HFFc6 (cell line): Measurements from ENCODE around the gene TRPM4. TPM values are rescaled to one million over a fixed set of nuclear protein-coding genes. Genes with fewer than 3 reads are reported as not detected.
"Not testable (repeated sequence)": the region's sequence is repeated elsewhere in the genome, so short reads cannot be mapped to it uniquely, and the experiment has no call there.

Experiments used
- DNase-seq: peaks from one replicate; pipeline ENCODE4 v3.0.0-alpha.2; 2018
- H3K27ac Mint-ChIP-seq: 2 replicates; pipeline ENCODE4 v1.8.0; 2020; ENCODE audit warnings: mild to moderate bottlenecking, mixed read lengths
- H3K27me3 Mint-ChIP-seq: 2 replicates; pipeline ENCODE4 v1.8.0; 2021; ENCODE audit warnings: mild to moderate bottlenecking, moderate library complexity, mixed read lengths; ENCODE audit not compliant: insufficient read depth
- H3K36me3 Mint-ChIP-seq: 2 replicates; pipeline ENCODE4 v1.8.0; 2021; ENCODE audit warnings: low read depth, mixed read lengths
- H3K4me1 Mint-ChIP-seq: 2 replicates; pipeline ENCODE4 v1.8.0; 2020; ENCODE audit warnings: low read depth, mixed read lengths
- H3K4me3 Mint-ChIP-seq: 2 replicates; pipeline ENCODE4 v1.8.0; 2020; ENCODE audit warnings: mild to moderate bottlenecking, moderate library complexity, mixed read lengths
- H3K9me3 Mint-ChIP-seq: 2 replicates; pipeline ENCODE4 v1.8.0; 2020; ENCODE audit warnings: mild to moderate bottlenecking, mixed read lengths
- total RNA-seq, 6 experiments: library from RNA; stranded (reverse); fragmentation: NEBNext Ultra II Directional; extraction: Animal tissue kit (Norgen Biotek cat#: 25700); gene quantifications; 2 replicates in 1 of 6; 3 replicates in 5 of 6; pipeline ENCODE4 v1.2.3, GENCODE V29; 2021
- TF ChIP-seq, protein P1 (sequence below): fragments of 200-600 bp; sonication (generic); IDR thresholded peaks from 2 replicates; pipeline ENCODE4 v1.5.0; 2021; ENCODE audit warnings: antibody characterized with exemption, mild to moderate bottlenecking

Gene TRPM4
- total RNA-seq, 6 experiments from 2014 or later = 25.5 to 32.5 (median 30.5) TPM

GRCh38 chr19:49216071-49216470 is 58.5 kb downstream of the TRPM4 start:
- H3K9me3 Mint-ChIP-seq = no peaks in the 10 kb centered on the region
- peaks cover 4% of the 10 kb centered on the region; the same call in 1 of the 2 replicates for H3K36me3 Mint-ChIP-seq
- H3K4me1 Mint-ChIP-seq = no peaks in the 10 kb centered on the region
- H3K4me3 Mint-ChIP-seq = no peak overlapping the region
- H3K27me3 Mint-ChIP-seq = peaks cover 10% of the 10 kb centered on the region
- DNase-seq = no peak
- TF ChIP-seq, protein P1, sequence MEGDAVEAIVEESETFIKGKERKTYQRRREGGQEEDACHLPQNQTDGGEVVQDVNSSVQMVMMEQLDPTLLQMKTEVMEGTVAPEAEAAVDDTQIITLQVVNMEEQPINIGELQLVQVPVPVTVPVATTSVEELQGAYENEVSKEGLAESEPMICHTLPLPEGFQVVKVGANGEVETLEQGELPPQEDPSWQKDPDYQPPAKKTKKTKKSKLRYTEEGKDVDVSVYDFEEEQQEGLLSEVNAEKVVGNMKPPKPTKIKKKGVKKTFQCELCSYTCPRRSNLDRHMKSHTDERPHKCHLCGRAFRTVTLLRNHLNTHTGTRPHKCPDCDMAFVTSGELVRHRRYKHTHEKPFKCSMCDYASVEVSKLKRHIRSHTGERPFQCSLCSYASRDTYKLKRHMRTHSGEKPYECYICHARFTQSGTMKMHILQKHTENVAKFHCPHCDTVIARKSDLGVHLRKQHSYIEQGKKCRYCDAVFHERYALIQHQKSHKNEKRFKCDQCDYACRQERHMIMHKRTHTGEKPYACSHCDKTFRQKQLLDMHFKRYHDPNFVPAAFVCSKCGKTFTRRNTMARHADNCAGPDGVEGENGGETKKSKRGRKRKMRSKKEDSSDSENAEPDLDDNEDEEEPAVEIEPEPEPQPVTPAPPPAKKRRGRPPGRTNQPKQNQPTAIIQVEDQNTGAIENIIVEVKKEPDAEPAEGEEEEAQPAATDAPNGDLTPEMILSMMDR = no peak
- H3K27ac Mint-ChIP-seq = no peak overlapping the region

DNA sequence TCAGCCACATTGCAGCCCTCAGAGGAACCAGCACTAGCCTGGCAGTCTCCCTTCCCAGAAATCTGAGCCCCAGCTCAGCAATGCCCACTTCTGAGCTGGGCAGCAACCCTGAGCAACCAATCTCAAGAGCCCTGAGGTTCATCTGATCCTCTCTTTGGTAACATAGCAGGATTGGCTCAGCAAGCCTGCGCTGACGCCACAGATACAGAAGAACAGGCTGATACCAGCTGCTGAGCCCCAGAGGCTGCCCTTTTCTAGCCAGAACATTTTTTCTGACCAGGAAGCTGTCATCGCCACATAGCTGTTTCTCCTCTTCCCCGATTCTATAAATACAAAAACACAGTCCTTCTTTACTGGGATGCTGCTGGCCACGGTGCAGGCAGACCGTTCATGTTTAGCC is 59.8 kb downstream of the TRPM4 start:
- Mint-ChIP-seq H3K9me3 (no peaks in the 10 kb centered on the region), H3K27me3 (peaks cover 10% of the 10 kb centered on the region), H3K4me1 (no peaks in the 10 kb centered on the region), H3K4me3 (no peak overlapping the region), H3K27ac (no peak overlapping the region), H3K36me3 (no peaks in the 10 kb centered on the region; the same call in 1 of the 2 replicates)
- TF ChIP-seq, protein P1 = no peak
- DNase-seq = peak; percentile 15

DNA sequence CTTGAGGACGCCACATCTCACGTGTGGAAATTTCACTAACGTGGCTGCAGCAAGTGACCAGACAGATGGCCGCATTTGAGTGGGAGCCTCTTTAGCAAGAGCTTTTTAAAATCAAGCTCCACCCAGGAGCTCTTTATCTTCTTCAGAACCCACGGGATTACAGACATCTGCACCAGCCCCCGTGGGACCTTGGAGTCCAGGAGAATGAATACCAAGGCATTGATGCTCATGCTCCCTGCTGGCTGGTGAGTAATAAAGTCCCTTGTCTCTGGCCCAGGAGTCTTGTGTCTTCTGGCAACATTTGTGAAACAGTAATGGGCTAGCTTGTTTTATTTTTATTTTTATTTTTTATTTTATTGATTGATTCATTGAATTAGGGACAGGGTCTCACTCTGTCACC is 64.4 kb downstream of the TRPM4 start:
- H3K4me3 Mint-ChIP-seq = no peak overlapping the region
- H3K27me3 Mint-ChIP-seq = peaks cover 14% of the 10 kb centered on the region
- no peak overlapping the region for H3K27ac Mint-ChIP-seq
- peaks cover 7% of the 10 kb centered on the region for H3K4me1 Mint-ChIP-seq
- no peaks in the 10 kb centered on the region for H3K9me3 Mint-ChIP-seq
- TF ChIP-seq, protein P1 = no peak
- no peaks in the 10 kb centered on the region for H3K36me3 Mint-ChIP-seq
- peak; percentile 14 for DNase-seq

- Mint-ChIP-seq H3K4me3 (no peak overlapping the region), H3K27ac (no peak overlapping the region), H3K36me3 (no peaks in the 10 kb centered on the region), H3K27me3 (peaks cover 14% of the 10 kb centered on the region), H3K9me3 (no peaks in the 10 kb centered on the region), H3K4me1 (peaks cover 7% of the 10 kb centered on the region)
- no peak for DNase-seq
- TF ChIP-seq, protein P1 = no peak
Measured at GRCh38 chr19:49222528-49222927, 64.9 kb downstream of the TRPM4 start.

- TF ChIP-seq, protein P1 = no peak
- H3K27me3 Mint-ChIP-seq = peaks cover 14% of the 10 kb centered on the region
- no peak overlapping the region for H3K4me3 Mint-ChIP-seq
- H3K27ac Mint-ChIP-seq = no peak overlapping the region
- H3K4me1 Mint-ChIP-seq = peaks cover 7% of the 10 kb centered on the region
- no peaks in the 10 kb centered on the region for H3K9me3 Mint-ChIP-seq
- H3K36me3 Mint-ChIP-seq = no peaks in the 10 kb centered on the region
- no peak for DNase-seq
Measured at GRCh38 chr19:49223472-49223871, 65.9 kb downstream of the TRPM4 start.

DNA sequence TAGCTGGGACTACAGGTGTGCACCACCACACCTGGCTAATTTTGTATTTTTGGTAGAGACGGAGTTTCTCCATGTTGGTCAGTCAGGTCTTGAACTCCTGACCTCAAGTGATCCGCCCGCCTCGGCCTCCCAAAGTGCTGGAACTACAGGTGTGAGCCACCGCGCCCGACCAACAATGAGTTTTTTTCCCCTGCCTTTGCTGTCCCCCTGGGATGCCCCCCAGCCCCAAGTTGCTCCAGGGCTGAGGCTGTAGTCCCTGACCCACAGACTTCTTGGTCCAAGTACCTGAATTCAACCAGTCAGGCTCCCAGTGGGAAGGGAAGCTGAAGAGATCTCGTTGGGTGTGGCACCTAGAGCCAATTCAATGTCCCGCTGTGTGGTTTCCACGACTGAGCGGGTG is 66.8 kb downstream of the TRPM4 start:
- not testable (repeated sequence) for DNase-seq, H3K9me3 Mint-ChIP-seq, H3K4me3 Mint-ChIP-seq, H3K4me1 Mint-ChIP-seq, H3K36me3 Mint-ChIP-seq, H3K27ac Mint-ChIP-seq
- peaks cover 11% of the 10 kb centered on the region for H3K27me3 Mint-ChIP-seq
